GM18858 (cell line): ENCODE measurements around the gene IMMT.
A peak's percentile ranks its signal among the peaks of the same experiment; 100 is the strongest.

ENCODE experiments used
- ATAC-seq: cut with Tn5 transposase; IDR thresholded peaks from one replicate; pipeline ENCODE4 v1.9.1; 2021; ENCODE audit not compliant: unreplicated experiment

Gene IMMT

DNA sequence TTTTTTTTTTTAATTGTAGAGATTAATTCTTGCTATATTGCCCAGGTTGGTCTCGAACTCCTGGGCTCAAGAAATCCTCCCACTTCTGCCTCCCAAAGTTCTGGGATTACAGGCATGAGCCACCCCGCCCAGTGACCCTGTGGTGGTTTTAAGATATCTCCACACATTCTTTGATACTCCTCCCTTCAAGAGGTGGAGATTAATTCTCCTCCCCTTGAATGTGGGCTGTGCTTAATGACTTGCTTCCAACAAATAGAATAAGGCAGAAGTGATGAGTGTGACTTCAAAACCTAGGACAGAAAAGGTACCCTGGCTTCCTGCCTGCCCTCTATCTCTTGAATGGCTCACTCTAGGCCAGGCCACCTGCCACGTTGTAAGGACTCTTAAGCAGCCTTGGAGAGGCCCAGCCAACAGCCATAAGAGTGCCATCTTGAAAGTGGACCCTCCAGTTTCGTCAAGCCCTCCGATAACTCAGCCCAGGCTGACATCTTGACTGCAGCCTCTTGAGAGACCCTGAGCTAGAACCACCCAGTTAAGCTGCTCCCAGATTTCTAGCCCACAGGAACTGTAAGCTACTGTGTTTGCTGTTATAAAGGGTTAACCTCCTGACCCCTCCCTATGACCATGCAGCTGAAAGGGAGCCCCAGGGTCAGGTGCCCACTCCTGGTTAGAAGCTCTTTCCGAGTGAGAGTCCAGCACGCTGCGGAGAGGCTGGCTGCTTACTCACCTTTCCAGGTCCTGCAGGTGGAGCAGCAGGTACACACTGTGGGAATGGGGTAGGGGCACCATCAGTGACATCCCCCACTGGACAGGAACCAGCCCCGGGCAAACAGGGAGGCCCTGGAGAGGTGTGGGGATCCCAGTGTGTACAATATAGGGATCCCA is 31.6 kb upstream of the IMMT start:
- ATAC-seq, result no peak

DNA sequence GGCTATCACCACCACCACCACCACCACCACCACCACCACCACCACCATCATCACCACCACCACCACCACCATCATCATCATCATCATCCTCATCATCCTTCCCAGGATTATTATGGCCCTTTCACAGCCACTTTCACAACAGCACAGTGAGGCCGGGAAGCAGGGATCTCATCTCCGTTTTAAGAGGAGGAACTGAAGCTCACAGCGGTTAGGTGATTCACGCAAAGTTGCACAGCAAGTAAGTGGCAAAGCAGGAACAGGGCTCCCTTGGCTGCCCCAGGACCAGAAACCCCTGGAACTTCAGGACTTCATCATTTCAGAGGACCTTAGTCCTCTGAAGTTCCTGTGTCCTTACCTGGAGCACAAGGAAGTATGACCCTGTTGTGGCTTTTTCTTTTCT is 30.8 kb upstream of the IMMT start:
- ATAC-seq, result no peak

GRCh38 chr2:86225581-86225980 is 30.3 kb upstream of the IMMT start:
- ATAC-seq, result peak; percentile 66

DNA sequence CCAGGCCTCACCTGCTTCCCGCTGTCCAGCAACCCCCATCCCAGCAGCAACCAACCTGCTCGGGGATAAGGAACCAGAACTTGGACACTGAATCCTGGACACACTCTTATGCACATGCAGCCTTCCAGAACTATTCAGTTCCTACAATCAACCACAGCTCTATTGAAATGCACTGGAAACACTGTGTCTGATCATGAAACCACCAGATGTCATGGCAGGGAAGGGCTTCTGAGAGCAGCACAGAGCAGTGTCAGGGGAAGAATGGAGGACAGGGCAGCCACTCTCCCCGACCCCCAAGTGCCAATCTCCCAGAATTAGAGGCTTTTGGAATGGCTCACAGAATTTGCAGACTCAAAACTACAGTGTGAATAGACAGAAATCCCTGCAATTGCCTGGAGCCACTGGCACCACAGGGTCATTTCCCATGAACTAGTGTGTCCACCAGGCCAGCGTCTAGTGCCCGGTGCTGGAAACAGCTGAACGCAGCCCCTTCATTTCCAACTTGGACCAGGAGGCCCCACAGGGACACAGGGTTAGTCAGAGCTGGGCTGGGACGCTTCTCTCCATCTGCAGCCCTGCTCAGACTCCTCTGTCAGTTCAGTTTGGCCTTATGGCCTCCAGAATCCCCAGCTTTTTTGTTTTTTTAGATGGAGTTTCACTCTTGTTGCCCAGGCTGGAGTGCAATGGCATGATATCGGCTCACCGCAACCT is 29.5 kb upstream of the IMMT start:
- ATAC-seq, result no peak

DNA sequence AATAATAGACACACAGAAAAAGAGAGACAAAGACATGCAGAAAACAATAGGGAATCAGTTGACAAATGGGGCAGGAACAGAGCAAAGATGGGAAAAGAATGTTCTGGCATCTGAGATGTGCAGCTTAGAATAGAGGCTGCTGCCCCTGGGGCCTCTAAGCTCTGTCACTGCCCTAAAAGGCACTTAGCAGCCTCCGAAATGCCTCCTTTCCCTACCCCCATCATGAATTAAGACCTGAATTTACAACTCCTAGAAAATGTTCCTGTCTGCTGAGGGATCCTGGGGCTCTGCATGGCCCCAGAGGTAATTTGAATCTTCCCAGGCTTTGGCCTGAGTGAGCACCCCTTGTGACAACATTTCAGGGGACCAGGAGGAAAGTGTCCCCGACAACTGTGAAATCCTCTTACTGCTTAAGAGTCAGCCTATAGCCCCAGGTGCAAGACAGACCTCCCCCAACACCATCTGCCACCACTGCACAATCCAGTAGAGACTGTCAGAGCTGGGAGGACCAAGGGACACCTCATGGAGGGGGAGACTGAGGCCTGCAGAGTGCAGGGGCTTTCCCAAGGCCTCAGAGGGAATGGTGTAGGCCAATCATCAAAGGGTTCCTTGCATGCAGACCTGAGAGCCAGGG is 28.8 kb upstream of the IMMT start:
- ATAC-seq, result no peak

- ATAC-seq, result no peak
Measured at GRCh38 chr2:86223140-86223926, 28.1 kb upstream of the IMMT start.

DNA sequence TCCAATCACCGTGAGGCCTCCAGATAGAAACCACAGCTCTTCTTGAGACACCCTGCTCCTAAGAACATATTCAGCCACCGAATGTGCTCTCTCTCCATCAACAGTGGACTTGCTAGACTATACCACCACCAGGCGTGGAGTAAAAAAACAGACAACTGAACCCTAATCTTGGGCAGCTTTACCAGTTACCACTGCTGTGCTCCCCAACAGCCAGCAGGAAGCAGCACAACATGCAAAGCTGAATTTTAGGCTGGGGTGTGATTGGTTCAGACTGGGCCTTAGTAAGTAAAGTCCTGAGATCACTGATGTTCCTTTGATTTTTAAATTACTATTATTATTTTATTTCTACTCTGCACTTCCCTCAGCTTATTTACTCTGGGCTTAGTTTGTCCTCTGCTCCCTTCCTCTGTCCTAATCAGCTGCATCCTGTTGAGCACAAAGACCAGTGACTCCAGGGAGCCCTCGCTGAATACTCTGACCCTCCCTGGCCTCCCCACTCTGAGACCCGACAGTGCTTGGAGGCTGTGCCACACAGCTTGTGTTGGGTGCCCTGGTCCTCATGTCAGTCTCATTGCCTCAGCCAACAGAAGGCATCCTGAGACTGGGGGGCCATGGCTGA is 25.9 kb upstream of the IMMT start:
- no peak for ATAC-seq

DNA sequence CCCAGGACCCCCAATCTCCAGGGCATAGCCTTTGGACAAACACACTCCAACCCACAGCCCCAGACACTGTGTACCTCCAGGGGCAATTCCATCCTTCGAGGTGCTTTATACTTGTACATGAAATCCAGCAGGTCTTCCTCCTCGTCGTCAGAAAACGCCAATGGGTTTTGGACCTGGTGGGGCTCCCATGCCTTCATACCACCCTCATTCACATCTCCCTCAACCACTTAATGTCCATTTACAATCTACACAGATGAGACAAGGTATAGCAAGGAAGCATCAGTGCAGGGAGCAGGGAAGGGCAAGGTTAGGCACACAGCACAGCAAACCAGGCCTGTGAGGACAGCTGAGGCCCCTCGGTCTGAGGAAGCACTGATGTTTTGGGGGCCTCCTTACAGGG is 24.6 kb upstream of the IMMT start:
- no peak for ATAC-seq

GRCh38 chr2:86218124-86218523 is 22.9 kb upstream of the IMMT start:
- ATAC-seq, result no peak

- no peak for ATAC-seq
Measured at GRCh38 chr2:86216575-86217555, 21.6 kb upstream of the IMMT start.

DNA sequence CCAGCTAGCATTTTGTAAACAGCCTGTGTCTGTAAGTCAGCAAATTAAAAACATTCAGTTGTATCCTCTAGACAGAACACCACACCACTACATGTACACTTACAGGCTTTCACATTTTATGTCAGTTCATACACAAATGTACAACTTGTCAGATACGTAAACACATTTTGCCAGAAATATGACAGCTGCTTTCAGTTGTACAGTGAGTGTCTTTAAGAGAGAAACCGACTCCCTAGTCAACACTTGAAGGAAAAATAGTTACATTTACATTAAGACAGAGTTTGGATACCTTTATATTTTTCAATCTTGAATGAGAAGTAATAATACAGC is 19.2 kb upstream of the IMMT start:
- ATAC-seq, result no peak

- no peak for ATAC-seq
Measured at GRCh38 chr2:86213699-86214502, 18.6 kb upstream of the IMMT start.

DNA sequence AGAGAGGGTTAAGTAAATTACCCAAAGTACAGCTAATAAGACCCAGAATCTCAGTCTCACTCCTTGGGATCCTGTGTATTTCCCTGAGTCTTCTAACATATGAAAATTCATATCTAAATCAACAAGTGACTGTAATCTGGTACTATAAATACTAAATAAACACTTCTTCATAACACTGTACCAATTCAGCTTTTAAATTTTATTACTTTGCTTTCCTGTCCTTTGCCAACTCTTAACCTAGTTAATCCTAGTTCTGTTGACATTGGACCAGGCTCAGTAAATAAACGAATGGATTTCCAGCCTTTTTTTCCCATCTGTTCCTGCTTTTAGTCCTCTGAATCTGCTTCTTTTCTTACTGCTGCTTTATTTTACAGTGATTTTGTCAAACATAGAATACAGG is 17.8 kb upstream of the IMMT start:
- no peak for ATAC-seq

- ATAC-seq, result no peak
Measured at GRCh38 chr2:86211796-86212188, 16.5 kb upstream of the IMMT start.

- peak; percentile 49 for ATAC-seq
Measured at GRCh38 chr2:86211033-86211795, 16.0 kb upstream of the IMMT start.

GRCh38 chr2:86204458-86204857 is 9.2 kb upstream of the IMMT start:
- ATAC-seq, result no peak

DNA sequence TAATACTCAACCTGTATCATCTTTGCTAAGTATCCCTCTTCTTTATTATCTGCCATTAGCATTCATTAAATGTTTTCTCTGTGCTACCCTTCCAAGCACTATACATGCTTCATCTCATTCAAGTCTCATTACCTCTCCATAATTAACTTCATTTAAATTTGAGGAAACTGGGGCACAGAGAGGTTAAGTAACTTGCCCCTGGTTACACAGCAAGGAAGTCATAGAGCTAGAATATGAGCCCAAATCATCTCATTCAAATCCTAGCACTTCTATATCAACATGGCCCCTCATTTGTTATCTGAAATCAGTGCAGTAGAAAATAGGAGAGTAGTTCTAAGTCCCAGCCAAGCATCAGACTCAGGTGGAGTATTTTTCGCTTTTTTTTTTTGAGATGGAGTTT is 8.4 kb upstream of the IMMT start:
- ATAC-seq, result no peak

- ATAC-seq, result no peak
Measured at GRCh38 chr2:86202702-86203101, 7.4 kb upstream of the IMMT start.
